Stimulated activated CD4-positive, alpha-beta T cell treated with anti-CD3 and anti-CD28 coated beads, Interleukin-1b, Interleukin-23, amount 100 ng/mL, for 4 hours (primary cell): ENCODE data around the gene FAM78B.

ENCODE experiments used
- DNase-seq, 2 donors: peaks; one replicate each; pipeline ENCODE4 v3.0.0-alpha.2; 2020; ENCODE audit warnings: low read depth in 2 of 2

Gene FAM78B

GRCh38 chr1:166120281-166120680 is 46.5 kb downstream of the FAM78B start:
- DNase-seq = no peak

- no peak for DNase-seq
Measured at GRCh38 chr1:166119471-166119965, 47.3 kb downstream of the FAM78B start.

GRCh38 chr1:166117776-166118175 is 49.0 kb downstream of the FAM78B start:
- DNase-seq = no peak

DNA sequence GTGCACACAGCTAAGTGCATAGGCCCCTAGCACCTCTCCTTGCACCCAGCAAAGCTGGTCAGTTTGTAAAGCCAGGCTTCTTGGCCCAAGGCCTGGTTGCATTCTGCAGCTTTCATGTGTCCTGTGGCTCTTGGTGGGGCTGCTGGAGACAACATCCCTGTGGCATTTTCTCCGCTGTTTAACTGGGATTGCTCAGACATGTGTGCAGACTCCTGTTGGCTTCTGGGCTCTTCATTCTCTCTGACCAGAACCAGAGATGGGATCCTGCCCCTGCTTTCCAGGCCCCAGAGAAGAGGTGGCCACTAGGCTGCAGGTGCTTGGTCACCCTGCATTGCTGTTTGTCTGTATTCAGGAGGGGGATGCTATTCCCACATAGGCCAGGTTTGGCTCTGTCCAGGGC is 50.8 kb downstream of the FAM78B start:
- DNase-seq = no peak

- no peak for DNase-seq
Measured at GRCh38 chr1:166114419-166114818, 52.4 kb downstream of the FAM78B start.

DNA sequence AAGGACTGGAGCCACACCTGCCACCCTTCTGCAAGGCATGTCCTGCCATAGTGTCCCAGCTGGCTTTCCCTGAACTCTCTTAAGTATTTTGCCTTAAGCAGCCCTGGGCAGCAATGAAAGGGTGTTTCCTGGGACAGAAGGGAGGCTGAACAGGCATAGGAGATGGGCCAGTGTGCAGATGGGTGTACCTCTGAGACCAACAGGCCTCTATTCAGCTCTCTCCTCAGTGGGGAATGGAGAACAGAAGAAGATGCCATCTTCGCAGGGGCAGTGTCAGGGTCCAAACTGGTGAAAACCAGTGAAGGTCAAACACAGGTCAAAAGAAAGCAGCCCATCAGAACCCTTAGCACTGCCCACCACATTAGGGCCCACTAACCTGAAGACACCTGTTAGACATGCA is 53.2 kb downstream of the FAM78B start:
- DNase-seq = no peak

DNA sequence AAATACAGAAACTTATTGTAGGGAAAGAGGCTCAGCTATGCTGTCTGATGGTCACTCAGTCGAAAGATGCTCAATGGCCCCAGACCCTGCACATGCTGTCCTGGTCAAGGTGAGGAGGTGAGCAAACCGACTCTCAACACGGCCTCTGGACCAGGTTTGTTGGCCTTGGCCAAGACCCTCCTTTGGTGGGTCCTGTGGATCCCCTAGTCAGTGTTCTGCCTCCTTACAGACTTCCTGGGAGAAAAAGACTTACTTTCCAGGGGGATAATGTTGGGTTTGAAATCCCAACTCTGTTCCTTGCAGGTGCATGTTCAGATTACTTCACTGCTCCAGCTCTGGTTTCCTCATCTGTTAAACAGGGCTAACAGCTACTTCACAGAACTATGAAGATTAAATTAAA is 53.8 kb downstream of the FAM78B start:
- DNase-seq = no peak

- no peak for DNase-seq
Measured at GRCh38 chr1:166112425-166112824, 54.4 kb downstream of the FAM78B start.

DNA sequence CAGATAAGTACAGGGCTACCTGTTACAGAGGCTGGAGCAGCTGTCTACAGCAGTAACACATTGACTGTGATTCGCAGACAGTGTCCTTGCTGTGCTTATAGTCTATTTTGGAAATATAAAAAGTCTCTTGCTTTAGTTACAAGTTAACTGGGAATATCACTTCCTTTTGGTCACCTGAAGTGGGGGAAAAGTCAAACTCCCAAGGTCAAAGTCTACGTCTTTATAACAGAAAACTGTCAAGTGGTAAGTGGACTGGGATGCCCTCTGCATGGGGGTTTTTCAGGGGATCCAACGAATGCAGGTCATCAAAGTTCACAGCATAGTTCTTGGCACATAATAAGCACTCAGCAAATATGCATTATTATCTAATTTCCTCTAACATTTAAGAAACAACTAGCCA is 55.4 kb downstream of the FAM78B start:
- no peak for DNase-seq

GRCh38 chr1:166090244-166090643 is 76.6 kb downstream of the FAM78B start:
- no peak for DNase-seq

DNA sequence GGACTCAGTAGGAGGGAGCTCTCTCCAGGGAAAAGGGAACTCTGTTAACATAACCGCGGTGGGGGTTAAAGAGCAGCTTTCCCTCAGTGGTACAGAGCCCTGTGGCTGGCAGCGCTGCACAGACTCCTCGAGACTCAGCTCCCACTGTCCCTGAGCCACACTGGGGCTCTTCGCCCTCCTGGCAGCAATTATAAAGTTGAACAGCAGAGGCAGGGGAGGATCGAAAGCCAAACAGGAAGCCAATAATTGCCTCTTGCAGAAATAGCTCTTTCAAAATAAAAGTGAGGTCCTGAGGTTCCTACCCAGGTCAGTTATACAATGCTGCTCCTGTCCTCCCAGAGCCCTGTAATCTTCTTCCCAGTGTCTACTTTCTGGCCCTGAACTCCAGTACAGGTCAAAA is 77.0 kb downstream of the FAM78B start:
- no peak for DNase-seq

- DNase-seq = no peak
Measured at GRCh38 chr1:166088572-166088955, 78.2 kb downstream of the FAM78B start.

- no peak for DNase-seq
Measured at GRCh38 chr1:166087734-166088571, 78.8 kb downstream of the FAM78B start.

DNA sequence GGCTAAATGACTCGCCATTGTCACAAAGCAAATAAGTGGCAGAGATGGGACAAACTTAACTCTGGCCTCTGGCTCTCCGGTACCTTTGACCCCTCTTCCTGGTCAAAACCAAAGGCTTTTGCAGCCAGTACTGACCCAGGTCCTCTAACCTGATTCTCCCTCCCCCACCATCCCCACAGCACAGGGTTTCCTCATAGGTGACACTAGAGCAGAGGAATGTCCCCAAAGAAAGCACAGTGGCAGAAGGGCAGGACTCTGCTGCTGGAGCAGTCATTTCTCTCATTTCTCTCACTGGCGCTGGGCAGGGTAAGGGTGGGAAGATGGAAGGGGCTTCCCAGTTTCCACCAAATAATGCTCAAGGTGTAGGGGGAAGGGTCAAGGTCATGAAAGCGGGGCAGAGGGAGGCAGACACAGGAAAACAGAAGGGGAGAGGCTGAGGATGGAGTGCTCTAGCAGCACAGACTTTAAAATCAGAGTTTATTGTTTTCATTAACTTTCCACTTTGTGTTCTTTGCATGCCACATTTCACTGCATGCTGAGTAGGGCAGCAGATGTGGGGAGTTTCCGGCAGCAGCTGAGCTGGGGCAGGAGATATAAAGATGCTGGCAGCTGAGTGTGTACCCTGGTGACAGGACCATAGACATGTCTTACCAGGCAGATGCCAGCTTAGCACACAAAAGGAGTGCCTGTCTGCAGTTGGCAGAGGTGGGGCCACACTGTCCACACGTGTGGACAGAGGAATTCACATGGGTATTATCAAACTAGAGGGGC is 80.5 kb downstream of the FAM78B start:
- DNase-seq = no peak

GRCh38 chr1:166084613-166085012 is 82.2 kb downstream of the FAM78B start:
- DNase-seq = no peak

- no peak for DNase-seq
Measured at GRCh38 chr1:166083887-166084286, 82.9 kb downstream of the FAM78B start.

- DNase-seq = no peak
Measured at GRCh38 chr1:166082601-166083000, 84.2 kb downstream of the FAM78B start.

- DNase-seq = no peak
Measured at GRCh38 chr1:166080967-166081870, 85.6 kb downstream of the FAM78B start.

- DNase-seq = no peak
Measured at GRCh38 chr1:166080277-166080966, 86.4 kb downstream of the FAM78B start.

GRCh38 chr1:166079276-166079675 is 87.5 kb downstream of the FAM78B start:
- DNase-seq = no peak

DNA sequence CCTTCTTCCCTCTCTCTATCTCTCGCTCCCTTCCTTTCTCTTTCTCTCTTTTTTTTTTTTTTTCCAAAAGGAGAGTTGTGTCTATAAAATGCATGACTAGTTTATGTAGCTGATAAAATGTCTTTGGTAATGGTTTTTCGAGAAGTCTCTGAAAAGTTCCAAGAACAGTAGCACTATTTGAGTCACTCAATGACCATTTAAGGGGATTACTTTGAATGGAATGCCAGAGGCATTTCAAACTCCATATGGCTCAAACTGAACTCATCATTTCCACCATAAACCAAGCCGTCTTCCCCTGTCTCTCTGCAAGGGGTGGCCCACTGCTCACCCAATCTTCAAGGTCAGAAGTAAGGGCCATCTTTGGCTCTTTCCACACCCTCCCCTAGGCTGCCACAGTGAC is 93.3 kb downstream of the FAM78B start:
- DNase-seq = no peak
